ENCODE data around the gene SLAMF1. TPM values are rescaled to one million over a fixed set of nuclear protein-coding genes. Genes with fewer than 3 reads are reported as not detected.

The SLAMF1 gene
- total RNA-seq, 2 experiments from 2014 or later = 101 to 112 TPM

DNA sequence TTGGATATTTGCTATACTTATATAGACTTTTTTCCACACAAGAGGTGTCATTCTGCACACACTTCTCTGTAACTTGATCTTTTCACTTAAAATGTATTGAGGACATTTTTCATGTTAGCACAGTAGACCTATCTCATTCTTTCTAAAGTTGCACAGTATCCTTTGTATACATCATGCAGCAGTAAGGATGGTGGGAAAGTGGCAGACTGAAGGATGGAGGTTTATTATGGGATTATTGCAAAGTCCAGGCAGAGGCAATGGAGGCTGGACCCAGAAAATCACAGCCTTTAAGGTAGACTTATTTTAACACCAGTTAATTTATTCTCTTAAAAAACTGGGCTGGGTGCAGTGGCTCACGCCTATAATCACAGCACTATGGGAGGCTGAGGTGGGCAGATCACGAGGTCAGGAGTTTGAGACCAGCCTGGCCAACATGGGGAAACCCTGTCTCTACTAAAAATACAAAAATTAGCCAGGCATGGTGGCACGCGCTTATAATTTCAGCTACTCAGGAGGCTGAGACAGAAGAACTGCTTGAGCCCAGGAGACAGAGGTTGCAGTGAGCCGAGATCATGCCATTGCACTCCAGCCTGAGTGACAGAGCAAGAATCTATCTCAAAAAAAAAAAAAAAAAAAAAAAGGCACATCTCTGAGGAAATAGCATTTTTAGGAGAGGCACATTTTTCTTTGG lies 25.8 kb downstream of the SLAMF1 start:
- CTCF ChIA-PET = interaction anchor here (1.2 to 8.8 kb wide), 6 partner anchors 8 to 54 kb away, joined by 5 to 65 read pairs (median 15); partner anchors contain the start of gene SLAMF1
- peaks cover 77% of the 10 kb centered on the region for H3K4me1 Mint-ChIP-seq (ENCODE audit: low read depth)
- peak overlapping the region; percentile 96 for H3K27ac Mint-ChIP-seq
- peaks cover 79% of the 10 kb centered on the region for H3K36me3 Mint-ChIP-seq (ENCODE audit: low read depth)
- DNase-seq = no peak
- intact Hi-C loops (cut with micrococcal nuclease) = loop anchor here (5.0 to 10.0 kb wide), 2 partner anchors 359 to 696 kb away; partner anchors contain the start of genes DCAF8 and TAGLN2
- no peaks in the 10 kb centered on the region for H3K27me3 Mint-ChIP-seq (ENCODE audit: low read depth)
- no peaks in the 10 kb centered on the region for H3K9me3 Mint-ChIP-seq
- H3K4me3 Mint-ChIP-seq = peak overlapping the region; percentile 19

DNA sequence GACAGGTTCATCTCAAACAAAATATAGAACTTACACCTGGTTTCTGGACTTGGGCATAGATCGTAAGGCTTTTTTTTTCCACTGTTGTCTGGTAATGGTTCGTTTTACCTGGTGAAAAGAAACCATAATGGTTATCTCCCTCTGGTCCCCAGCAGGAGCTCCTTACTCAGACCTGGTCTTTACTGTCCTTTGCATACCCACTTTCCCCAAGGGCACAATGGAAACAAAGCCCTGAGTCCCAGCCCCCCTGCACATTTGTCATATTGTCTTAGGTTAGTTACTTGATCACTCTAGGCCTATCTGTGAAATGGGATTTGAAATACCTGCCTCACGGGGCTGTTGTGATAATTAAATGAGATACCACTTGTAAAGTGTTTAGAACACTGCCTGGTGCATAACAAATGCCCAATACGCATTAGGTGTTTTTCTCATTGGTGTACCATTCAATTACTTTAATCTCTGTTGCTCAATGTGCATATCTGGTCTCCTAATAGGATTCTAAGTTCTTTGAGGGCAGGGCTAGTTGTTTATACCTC lies 27.0 kb downstream of the SLAMF1 start:
- CTCF ChIA-PET = interaction anchor here (0.6 to 8.8 kb wide), 15 partner anchors 10 to 303 kb away, joined by 3 to 65 read pairs (median 9); partner anchors contain the start of gene SLAMF1
- DNase-seq = no peak
- Mint-ChIP-seq H3K27me3 (ENCODE audit: low read depth) (no peaks in the 10 kb centered on the region), H3K9me3 (no peaks in the 10 kb centered on the region), H3K4me3 (no peak overlapping the region), H3K27ac (peak overlapping the region; percentile 61), H3K36me3 (ENCODE audit: low read depth) (peaks cover 75% of the 10 kb centered on the region), H3K4me1 (ENCODE audit: low read depth) (peaks cover 67% of the 10 kb centered on the region)
- intact Hi-C loops (cut with micrococcal nuclease) = loop anchor here (5.0 to 10.0 kb wide), 2 partner anchors 358 to 695 kb away; partner anchors contain the start of genes DCAF8 and TAGLN2

DNA sequence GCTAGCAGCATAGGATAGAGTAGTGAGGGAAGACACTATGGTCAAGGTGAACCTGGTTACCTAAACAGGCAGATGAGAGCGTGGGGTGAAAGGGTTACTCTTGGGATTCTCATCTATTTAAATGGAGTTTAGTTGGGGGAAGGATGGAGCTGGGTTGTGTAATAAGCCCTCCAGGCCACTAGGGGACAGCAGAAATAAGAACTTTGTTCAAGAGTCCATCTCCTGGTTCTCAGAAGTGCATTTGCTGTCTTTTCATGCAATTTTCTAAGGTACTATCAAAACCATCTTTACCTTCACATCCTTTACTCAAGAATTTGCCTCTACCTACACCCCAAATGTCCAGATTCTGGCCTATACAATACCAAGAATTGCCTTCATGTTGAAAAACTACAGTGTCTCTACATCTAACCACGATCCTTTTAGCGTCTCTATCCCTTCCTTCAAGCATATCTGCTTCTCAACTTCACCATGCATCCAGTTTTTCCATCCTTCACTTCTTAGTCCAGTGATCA lies 28.0 kb downstream of the SLAMF1 start:
- peaks cover 57% of the 10 kb centered on the region for H3K4me1 Mint-ChIP-seq (ENCODE audit: low read depth)
- CTCF ChIA-PET = interaction anchor here (0.6 to 8.8 kb wide), 26 partner anchors 11 to 336 kb away, joined by 3 to 65 read pairs (median 4); partner anchors contain the start of genes ITLN2 and SLAMF1
- H3K27ac Mint-ChIP-seq = peak overlapping the region; percentile 61
- intact Hi-C loops (cut with micrococcal nuclease) = no loop called here
- DNase-seq = peak; percentile 70
- no peaks in the 10 kb centered on the region for H3K9me3 Mint-ChIP-seq
- H3K27me3 Mint-ChIP-seq (ENCODE audit: low read depth) = no peaks in the 10 kb centered on the region
- no peak overlapping the region for H3K4me3 Mint-ChIP-seq
- H3K36me3 Mint-ChIP-seq (ENCODE audit: low read depth) = peaks cover 73% of the 10 kb centered on the region

DNA sequence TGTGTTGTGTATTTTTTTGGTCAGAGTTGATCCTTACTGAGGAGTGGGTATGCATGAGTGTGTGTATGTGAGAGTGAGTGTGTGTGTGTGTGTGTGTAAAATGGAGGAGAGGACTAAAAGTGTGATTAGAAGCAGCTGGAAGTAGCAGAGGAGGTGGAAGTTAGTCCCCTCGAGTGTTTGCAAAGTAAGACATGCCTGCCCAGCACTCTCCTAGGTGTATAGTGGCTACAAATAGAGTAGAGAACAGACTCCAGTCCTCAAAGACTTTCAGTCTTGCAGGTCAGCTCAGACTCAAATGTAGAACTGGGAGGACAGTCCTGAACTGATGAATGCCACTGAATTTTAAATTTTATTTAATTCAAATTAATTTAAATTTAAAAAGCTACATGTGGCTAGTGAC lies 28.5 kb downstream of the SLAMF1 start:
- Mint-ChIP-seq H3K4me1 (ENCODE audit: low read depth) (peaks cover 54% of the 10 kb centered on the region), H3K36me3 (ENCODE audit: low read depth) (peaks cover 72% of the 10 kb centered on the region), H3K27me3 (ENCODE audit: low read depth) (no peaks in the 10 kb centered on the region), H3K9me3 (no peaks in the 10 kb centered on the region), H3K4me3 (no peak overlapping the region), H3K27ac (peak overlapping the region; percentile 1)
- CTCF ChIA-PET = interaction anchor here (0.6 to 8.8 kb wide), 24 partner anchors 10 to 337 kb away, joined by 3 to 65 read pairs (median 4); partner anchors contain the start of genes ITLN2 and SLAMF1
- intact Hi-C loops (cut with micrococcal nuclease) = no loop called here
- no peak for DNase-seq

DNA sequence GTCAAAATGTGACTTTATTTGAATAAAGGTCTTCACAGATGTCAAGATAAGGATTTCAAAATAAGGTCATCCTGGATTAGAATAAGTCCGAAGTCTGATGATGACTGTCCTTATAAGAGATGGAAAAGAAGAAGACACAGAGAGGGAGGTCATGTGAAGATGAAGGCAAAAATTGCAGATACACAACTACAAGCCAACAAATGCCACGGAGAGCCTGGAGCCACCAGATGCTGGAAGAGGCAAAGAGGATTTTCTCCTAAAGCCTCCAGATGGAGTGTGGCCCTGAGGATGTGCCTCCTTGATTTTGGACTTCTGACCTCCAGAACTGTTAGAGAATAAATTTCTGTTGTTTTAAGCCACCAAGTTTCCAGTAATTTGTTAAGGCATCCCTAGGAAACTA lies 31.2 kb downstream of the SLAMF1 start:
- DNase-seq = no peak
- Mint-ChIP-seq H3K4me1 (ENCODE audit: low read depth) (peaks cover 42% of the 10 kb centered on the region), H3K4me3 (no peak overlapping the region), H3K36me3 (ENCODE audit: low read depth) (peaks cover 66% of the 10 kb centered on the region), H3K27me3 (ENCODE audit: low read depth) (no peaks in the 10 kb centered on the region), H3K27ac (no peak overlapping the region), H3K9me3 (no peaks in the 10 kb centered on the region)
- CTCF ChIA-PET = no interaction called here
- intact Hi-C loops (cut with micrococcal nuclease) = no loop called here

DNA sequence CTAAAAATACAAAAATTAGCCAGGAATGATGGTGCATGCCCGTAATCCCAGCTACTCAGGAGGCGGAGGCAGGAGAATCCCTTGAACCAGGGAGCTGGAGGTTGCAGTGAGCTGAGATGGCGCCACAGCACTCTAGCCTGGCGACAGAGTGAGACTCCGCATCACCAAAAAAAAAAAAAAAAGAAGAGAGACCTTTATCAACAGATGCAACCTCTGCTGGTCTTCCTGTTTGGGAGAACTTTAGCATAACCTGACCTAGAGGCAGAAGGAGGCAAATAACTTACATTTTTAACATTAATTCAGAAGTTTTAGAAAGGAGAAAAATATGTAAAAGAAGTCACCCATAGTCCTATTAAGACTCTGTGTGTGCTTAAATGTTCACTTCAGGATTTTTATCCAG lies 32.4 kb downstream of the SLAMF1 start:
- H3K27me3 Mint-ChIP-seq (ENCODE audit: low read depth) = no peaks in the 10 kb centered on the region
- CTCF ChIA-PET = interaction anchor here (0.6 to 1.7 kb wide), 2 partner anchors 10 to 61 kb away, joined by 3 to 7 read pairs; no protein-coding TSS in a partner anchor
- H3K27ac Mint-ChIP-seq = no peak overlapping the region
- DNase-seq = no peak
- H3K4me3 Mint-ChIP-seq = no peak overlapping the region
- H3K36me3 Mint-ChIP-seq (ENCODE audit: low read depth) = peaks cover 64% of the 10 kb centered on the region
- peaks cover 37% of the 10 kb centered on the region for H3K4me1 Mint-ChIP-seq (ENCODE audit: low read depth)
- intact Hi-C loops (cut with micrococcal nuclease) = no loop called here
- H3K9me3 Mint-ChIP-seq = no peaks in the 10 kb centered on the region

DNA sequence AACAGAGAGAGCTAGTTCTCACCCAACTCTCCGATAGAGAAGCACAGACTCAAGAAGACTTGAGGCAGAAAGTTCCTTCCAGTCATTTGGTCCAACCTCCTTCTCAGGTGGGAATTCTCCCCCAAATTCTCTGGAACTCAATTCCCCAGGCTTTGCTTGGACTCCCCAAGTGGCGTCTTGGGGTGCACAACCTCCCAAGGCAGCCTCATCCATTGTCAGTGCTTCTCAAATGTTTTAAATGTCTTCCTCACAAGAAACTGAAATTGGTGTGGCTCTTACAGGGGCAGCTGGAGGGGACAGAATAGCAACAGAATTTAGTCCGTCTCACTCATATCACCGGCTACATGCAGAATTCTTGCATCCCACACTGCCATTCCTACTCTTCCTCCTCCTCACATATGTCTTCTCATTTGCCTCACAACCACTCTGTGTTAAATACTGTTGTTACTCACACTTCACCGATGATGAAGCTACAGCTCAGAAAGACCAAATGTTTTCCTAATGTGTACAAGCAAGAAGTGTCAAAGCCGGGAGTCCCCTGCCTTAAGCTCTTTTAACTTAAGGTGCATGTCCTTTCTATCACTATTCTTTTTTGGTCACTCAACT lies 34.1 kb downstream of the SLAMF1 start:
- CTCF ChIA-PET = interaction anchor here (0.6 to 3.0 kb wide), 2 partner anchors 184 to 419 kb away, joined by 5 to 8 read pairs; no protein-coding TSS in a partner anchor
- peak overlapping the region; percentile 32 for H3K27ac Mint-ChIP-seq
- no peak for DNase-seq
- H3K27me3 Mint-ChIP-seq (ENCODE audit: low read depth) = no peaks in the 10 kb centered on the region
- peaks cover 34% of the 10 kb centered on the region for H3K4me1 Mint-ChIP-seq (ENCODE audit: low read depth)
- peaks cover 57% of the 10 kb centered on the region for H3K36me3 Mint-ChIP-seq (ENCODE audit: low read depth)
- intact Hi-C loops (cut with micrococcal nuclease) = no loop called here
- no peaks in the 10 kb centered on the region for H3K9me3 Mint-ChIP-seq
- no peak overlapping the region for H3K4me3 Mint-ChIP-seq

DNA sequence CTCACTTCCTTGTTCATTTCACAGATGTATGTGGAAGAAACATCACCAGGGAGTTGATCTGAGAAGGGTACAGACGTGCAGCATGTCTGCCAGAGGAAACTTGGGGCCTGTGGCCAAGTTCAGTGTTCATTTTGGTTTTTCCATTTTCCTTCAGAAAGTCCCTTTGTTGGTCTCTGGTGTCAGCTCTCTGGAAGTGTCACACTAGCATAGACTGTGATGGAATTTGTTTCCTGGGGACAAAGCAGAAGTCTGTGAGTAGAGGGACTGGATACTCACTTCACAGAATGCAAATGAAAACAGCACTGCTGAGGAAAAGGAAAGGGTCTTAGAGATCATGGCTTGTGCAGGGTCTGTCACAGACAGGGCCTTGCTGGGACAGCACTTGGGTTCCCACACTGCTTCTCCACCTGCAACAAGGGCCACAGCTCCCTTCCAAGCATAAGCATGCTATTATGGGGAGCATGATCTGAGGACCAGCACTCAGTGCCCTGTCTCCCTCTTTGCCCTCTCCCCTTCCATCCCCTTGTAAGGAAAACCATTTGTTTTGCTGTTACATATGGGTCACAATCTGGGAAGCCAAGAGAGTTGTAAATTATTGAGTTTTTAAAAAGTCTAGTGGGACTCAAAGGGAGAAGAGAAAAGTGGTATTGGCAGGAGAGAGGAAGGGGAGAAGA lies 36.1 kb downstream of the SLAMF1 start:
- no peaks in the 10 kb centered on the region for H3K27me3 Mint-ChIP-seq (ENCODE audit: low read depth)
- H3K4me3 Mint-ChIP-seq = no peak overlapping the region
- H3K4me1 Mint-ChIP-seq (ENCODE audit: low read depth) = peaks cover 50% of the 10 kb centered on the region
- H3K27ac Mint-ChIP-seq = peak overlapping the region; percentile 37
- H3K36me3 Mint-ChIP-seq (ENCODE audit: low read depth) = peaks cover 49% of the 10 kb centered on the region
- CTCF ChIA-PET = interaction anchor here (1.1 to 6.8 kb wide), 6 partner anchors 10 to 194 kb away, joined by 3 to 65 read pairs (median 6); no protein-coding TSS in a partner anchor
- no peak for DNase-seq
- no peaks in the 10 kb centered on the region for H3K9me3 Mint-ChIP-seq
- intact Hi-C loops (cut with micrococcal nuclease) = no loop called here

DNA sequence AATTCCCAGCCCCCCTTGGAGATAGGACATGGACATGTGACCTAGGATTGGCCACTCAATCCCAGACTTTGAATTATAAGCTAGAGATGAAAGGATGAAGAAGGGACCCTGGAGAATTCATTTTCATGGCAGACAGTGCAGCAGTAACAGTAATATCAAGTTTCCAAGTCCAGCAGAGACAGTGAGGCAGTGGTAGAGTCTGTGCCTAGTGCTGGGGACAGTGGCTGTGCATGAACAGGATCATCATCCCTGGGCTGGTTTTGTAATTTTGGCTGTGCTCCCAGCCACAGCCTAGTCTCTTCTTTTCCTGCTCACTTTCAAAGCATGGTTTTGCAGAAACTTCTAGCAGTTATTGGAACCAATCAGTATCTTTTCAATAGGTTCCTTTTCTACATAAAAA lies 37.9 kb downstream of the SLAMF1 start:
- no peak for DNase-seq
- CTCF ChIA-PET = interaction anchor here (1.1 to 6.8 kb wide), 11 partner anchors 12 to 232 kb away, joined by 3 to 87 read pairs (median 6); no protein-coding TSS in a partner anchor
- Mint-ChIP-seq H3K4me3 (no peak overlapping the region), H3K36me3 (ENCODE audit: low read depth) (peaks cover 47% of the 10 kb centered on the region), H3K9me3 (peaks cover 4% of the 10 kb centered on the region), H3K27me3 (ENCODE audit: low read depth) (no peaks in the 10 kb centered on the region), H3K4me1 (ENCODE audit: low read depth) (peaks cover 56% of the 10 kb centered on the region), H3K27ac (peak overlapping the region; percentile 82)
- intact Hi-C loops (cut with micrococcal nuclease) = no loop called here

DNA sequence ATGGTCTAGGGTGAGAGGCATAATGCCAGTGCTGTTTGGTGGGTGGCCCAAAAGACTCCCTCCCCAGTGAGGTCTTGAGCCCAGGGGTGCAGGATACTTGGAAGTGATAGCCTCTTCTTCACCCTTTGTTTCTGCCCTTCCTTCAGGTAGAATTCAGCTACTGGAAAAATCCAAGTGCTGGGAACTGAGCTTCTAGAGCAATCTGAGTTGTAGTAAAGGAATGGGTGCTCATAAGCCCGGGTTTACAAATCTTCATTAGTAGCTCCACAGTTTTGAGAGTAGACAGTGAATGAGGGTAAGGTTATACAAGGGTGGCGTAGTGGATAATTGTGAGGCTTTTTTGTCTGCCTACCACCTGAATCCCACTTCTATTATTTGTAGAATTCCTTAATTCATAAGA lies 38.3 kb downstream of the SLAMF1 start:
- intact Hi-C loops (cut with micrococcal nuclease) = no loop called here
- peaks cover 43% of the 10 kb centered on the region for H3K36me3 Mint-ChIP-seq (ENCODE audit: low read depth)
- CTCF ChIA-PET = interaction anchor here (1.1 to 6.8 kb wide), 10 partner anchors 13 to 180 kb away, joined by 3 to 87 read pairs (median 6); no protein-coding TSS in a partner anchor
- no peaks in the 10 kb centered on the region for H3K27me3 Mint-ChIP-seq (ENCODE audit: low read depth)
- no peak overlapping the region for H3K4me3 Mint-ChIP-seq
- no peak for DNase-seq
- H3K4me1 Mint-ChIP-seq (ENCODE audit: low read depth) = peaks cover 56% of the 10 kb centered on the region
- H3K9me3 Mint-ChIP-seq = peaks cover 4% of the 10 kb centered on the region
- H3K27ac Mint-ChIP-seq = peak overlapping the region; percentile 82

DNA sequence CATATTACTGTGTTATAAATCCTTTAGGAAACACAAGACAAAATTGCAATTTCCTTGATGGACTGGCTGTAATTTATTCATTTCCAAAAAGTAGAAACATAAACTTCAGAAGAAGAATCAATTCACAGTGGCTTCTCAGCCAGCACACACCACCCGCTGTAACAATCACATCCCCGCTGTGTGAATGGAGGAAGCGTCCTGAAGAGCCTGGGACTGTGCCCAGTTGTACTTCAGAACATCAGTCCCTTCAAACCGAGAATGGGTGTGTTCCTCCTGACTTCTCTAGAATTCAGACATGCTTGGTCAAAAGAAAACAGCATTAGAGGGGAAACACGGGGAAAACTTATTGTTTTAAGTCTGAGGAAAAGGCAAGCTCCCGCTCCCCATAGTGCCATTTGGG lies 38.8 kb downstream of the SLAMF1 start:
- no peaks in the 10 kb centered on the region for H3K27me3 Mint-ChIP-seq (ENCODE audit: low read depth)
- CTCF ChIA-PET = interaction anchor here (1.1 to 6.8 kb wide), 9 partner anchors 13 to 179 kb away, joined by 3 to 87 read pairs (median 14); partner anchors contain the start of gene CD84
- H3K9me3 Mint-ChIP-seq = peaks cover 5% of the 10 kb centered on the region
- H3K4me3 Mint-ChIP-seq = no peak overlapping the region
- intact Hi-C loops (cut with micrococcal nuclease) = no loop called here
- H3K36me3 Mint-ChIP-seq (ENCODE audit: low read depth) = peaks cover 39% of the 10 kb centered on the region
- no peak for DNase-seq
- H3K4me1 Mint-ChIP-seq (ENCODE audit: low read depth) = peaks cover 51% of the 10 kb centered on the region
- H3K27ac Mint-ChIP-seq = peak overlapping the region; percentile 82

Measured in activated naive CD4-positive, alpha-beta T cell treated with anti-CD3 and anti-CD28 coated beads for 36 hours (primary cell).